HG03432 (cell line): ENCODE measurements around the gene LANCL1.
"Not testable (repeated sequence)": the region's sequence is repeated elsewhere in the genome, so short reads cannot be mapped to it uniquely, and the experiment has no call there.

Experiments
- ATAC-seq: cut with Tn5 transposase; IDR thresholded peaks from one replicate; pipeline ENCODE4 v1.9.1; 2021; ENCODE audit warnings: mild to moderate bottlenecking, moderate library complexity; ENCODE audit not compliant: unreplicated experiment

LANCL1 gene

DNA sequence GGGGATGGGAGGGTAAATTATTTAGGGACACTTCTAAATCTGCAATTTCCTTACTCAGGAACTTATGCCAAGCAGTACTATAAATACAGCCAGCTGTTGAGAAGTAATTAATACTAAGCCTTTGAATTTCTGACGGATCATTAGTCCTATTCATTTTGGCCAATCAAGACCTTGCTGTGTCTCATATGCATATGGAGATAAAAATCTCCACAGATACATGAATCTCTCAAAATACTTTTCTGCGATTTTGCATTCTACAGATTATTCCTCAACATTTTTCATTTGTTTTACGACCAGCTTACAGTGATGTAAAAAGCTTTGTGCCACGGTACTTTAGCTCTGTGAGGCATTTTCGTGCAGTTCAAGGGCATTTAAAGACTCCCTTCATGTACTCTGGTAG is 16.7 kb downstream of the LANCL1 start:
- ATAC-seq = peak; percentile 20

DNA sequence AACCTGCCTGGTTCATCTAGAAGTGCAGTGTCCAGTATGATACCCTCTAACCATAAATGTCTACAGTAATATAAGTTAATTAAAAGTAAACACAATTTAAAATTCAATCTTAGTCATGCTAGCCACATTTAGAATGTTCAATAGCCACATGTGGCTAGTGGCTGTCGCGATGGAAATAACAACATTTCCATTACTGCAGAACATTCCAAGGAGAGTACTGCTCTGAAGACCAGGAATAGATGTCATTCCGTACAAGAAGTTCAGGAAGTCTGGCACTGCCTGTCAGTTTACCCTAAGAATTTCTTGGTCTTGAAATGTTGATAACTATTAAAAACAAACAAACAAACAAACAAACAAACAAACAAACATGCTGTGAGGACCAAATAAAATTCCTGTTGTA is 17.2 kb downstream of the LANCL1 start:
- no peak for ATAC-seq

DNA sequence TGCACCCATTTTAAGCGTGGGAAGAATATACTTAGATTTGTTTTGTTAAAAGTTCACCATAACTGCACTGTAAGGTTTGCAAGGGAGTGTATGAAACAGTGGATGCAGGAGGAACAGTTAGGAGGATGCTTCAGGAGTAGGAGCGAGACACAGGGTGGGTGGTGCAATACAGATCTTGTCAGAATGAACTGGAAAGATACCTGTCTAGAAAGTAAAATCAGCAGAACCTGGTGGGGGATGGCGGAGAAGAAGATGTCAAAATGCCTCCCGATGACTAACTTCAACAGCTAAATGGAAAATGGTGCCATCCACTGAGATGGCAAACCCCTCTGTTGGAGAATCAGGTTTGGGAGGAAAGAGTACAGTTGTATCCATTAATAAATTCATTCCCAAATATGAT is 18.2 kb downstream of the LANCL1 start:
- ATAC-seq = no peak

DNA sequence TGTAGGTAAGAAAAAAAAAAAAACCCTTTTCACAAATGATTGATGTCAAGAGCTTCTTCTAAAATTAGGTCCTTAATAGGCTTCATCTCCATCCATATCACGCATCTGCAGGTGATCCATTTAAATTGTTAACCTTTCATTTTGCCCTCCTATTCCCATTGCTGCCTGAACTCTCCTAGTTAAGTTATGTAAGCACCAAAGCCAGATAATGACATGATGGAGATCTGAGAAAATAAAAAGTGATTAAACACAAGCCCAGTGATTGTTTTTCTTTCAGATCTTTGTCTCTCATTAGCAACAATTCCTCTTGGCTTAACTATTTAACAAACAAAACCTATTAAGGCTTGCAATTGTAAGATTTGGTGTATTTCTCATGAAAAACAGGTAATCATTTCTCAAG is 20.0 kb downstream of the LANCL1 start:
- ATAC-seq = no peak

DNA sequence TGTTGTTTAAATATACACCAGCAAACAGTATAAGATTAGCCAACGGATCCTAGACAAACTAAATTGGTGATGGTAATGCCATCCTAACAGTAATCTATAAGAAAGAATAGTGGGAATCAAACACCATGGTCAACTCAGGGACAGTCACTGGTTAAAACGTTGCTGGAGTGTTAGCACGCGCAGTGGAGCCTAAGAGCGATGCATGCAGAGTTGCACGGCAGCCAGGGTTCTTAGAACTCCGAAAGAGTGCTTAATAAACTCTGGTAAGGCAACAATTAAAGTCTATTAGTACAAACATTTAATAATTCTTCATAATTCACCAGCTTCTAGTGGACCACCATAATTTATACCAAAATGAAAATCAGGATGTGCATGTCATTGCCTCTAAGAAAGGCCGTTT is 22.2 kb downstream of the LANCL1 start:
- ATAC-seq = no peak

DNA sequence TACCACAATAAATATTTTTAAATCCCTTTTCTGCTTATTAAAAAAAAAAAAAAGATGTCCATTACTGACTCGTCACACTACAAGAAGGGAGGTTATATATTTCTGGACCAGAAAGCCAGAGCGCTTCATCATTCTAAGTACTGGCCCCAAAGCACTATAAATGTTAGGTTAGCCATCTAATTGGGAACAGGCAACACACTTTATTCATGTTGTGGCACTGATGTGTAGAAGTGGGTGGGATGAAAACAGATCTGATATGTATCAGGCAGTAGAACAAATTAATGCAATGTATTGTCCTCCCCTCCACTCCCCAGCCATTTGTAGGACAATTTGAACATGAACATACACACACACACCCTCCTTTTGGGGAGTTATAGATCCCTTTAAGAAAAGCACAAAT is 24.4 kb downstream of the LANCL1 start:
- ATAC-seq = no peak

DNA sequence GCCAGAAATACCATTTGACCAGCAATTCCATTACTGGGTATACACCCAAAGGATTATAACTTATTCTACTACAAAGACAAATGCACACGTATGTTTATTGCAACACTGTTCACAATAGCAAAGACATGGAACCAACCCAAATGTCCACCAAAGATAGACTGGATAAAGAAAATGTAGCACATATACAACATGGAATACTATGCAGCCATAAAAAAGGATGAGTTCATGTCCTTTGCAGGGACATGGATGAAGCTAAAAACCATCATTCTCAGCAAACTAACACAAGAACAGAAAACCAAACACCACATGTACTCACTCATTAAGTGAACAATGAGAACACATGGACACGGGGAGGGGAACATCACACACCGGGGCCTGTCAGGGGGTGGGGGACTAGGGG is 25.6 kb downstream of the LANCL1 start:
- ATAC-seq = not testable (repeated sequence)

DNA sequence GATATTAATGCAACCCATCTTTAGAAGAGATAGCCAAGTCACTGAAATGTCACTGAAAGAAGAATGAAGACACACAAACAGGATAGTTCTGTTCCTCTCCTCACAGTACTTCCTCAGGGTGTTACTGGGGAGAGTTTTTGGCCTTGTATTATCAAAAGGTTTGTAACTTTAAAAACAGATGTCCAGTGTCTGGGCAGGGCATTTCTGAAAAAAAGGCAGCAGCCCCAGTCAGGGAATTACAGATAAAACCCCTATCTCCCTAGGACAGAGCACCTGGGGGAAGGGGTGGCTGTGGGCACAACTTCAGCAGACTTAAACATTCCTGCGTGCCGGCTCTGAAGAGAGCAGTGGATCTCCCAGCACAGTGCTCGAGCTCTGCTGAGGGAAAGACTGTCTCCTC is 30.8 kb downstream of the LANCL1 start:
- ATAC-seq = no peak

DNA sequence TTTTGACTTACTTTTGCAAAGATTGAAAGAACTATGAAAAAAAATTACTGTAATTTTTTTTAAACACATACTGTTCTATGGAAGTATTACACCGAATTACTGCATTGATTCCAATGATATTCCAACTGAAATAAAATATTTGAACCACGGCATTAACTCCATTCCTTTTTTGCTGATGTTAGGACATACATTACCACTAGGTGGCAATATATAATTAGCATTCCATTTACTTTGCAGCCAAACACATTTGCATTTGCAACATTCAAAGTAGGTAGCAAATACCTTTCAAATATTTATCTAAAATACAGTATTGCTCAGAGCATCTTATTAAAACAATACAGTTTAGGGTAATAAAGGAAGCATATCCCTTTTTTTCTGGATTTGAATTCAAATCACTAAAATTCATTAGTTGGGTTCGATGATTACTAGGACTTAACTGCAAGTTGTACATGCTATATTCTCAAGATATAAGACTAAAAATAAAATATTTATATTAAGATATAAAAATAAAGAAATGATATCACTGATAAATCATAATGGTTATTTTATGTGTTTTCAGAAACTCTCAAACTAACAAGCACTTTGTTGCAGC is 31.3 kb downstream of the LANCL1 start:
- peak; percentile 58 for ATAC-seq

DNA sequence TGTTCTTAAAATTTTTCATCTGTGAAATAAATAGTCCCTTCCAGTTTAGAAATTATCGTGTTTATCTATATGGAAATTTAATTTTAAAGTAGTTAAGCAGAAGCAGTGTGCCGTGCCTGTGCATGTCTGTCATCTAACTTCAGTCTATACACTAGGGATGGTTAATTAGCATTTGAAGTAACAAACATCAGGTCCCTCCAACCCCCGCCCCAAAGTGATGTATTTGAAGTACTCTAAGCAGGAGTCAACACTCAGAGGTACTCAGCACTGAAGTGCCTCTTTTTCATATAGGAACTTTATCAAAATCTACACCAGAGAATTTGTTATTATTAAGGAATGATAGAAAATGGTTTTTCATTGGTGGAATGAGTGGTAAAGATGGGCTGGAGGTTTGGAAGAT is 33.0 kb downstream of the LANCL1 start:
- no peak for ATAC-seq

DNA sequence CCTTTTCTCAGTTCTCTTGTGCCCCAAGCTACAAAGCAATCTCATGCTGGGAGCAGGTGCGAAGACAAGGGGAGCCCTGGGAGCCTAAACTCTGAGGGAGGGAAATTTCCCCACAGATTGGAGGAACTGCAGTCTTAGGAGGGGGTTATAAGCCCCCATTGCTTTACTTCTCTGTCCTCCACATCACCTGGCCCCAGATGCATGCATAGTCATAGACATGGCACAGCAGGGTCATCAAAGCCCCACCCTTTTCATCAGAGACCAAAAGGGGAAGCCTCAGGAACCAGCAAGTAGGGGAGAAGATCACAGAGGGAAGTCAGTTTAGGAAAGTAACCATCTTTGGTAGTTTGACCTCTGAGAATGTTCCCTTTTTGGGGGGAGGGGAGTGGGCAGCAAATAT is 33.7 kb downstream of the LANCL1 start:
- ATAC-seq = peak; percentile 35

DNA sequence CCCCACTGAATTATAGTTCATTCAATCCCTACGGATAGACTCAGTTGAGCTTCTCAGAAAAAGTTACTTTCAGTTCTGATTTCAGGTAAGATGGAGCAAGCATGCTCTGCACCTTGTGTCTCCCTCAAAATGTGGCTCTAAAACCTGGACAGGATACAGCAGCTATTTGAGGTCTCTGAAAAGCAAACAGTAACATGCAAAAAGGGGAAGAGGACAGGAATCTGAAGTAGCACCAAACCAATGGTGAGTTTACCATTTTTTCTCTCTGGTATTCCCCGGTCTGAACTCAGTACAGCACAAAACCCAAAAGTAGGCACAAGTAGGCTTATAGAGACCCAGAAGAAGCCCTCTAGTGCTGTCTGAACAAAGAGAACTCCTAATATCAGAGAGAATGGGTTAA is 34.1 kb downstream of the LANCL1 start:
- peak; percentile 66 for ATAC-seq

DNA sequence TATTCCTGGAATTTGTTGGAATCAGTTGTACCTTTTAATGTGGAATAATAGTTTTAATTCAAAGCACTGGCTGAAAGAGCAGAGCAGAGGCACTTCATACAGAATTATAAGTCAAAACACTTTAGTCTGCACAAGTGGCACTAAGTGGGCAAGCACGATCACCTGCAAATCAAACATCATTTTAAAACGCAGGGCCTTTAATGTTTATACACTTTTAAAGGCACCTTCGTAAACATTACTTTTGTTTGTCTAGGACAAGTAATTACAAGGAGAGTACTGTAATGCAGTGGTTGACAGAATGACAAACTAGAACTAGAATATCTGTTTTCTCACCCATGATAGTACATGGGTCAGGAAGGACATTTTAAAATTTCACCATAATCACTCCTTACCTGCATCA is 36.4 kb downstream of the LANCL1 start:
- ATAC-seq = no peak

DNA sequence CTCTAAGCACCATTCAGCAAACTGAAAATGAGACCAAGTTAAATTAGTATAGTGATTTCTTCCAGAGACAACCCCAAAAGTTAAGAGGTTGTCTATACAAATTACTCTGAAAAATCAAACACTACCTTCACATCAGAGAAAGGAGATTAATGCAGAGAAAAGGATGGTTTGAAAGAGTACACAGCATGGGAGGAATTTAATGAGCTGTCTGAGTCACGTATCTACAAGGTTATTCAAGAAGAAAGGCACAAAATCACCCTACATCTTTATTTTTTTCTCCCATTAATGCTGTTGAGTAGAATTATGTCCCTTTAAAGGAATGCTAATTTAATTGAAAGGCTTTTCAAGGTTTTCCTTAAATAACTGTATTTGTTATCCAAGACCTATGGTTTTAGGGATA is 41.1 kb downstream of the LANCL1 start:
- no peak for ATAC-seq

DNA sequence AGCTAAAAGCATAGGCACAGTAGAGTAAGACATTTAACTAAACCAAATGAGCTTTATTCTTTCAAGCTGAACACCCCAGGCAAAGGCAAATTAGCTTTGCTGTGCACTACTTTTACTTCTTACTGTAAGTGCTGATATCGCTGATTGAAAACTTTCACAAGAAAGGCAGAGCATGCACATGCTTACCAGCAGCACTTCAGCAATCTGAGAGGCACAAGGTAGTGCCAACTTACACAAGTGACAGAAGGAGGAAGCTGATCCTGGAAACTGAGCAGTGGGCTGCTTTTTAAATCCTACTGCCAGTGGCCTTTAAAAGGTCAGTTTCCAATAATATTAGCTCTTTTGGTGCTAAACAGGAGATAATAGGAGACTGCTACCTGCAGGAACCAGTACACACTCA is 43.9 kb downstream of the LANCL1 start:
- ATAC-seq = no peak

DNA sequence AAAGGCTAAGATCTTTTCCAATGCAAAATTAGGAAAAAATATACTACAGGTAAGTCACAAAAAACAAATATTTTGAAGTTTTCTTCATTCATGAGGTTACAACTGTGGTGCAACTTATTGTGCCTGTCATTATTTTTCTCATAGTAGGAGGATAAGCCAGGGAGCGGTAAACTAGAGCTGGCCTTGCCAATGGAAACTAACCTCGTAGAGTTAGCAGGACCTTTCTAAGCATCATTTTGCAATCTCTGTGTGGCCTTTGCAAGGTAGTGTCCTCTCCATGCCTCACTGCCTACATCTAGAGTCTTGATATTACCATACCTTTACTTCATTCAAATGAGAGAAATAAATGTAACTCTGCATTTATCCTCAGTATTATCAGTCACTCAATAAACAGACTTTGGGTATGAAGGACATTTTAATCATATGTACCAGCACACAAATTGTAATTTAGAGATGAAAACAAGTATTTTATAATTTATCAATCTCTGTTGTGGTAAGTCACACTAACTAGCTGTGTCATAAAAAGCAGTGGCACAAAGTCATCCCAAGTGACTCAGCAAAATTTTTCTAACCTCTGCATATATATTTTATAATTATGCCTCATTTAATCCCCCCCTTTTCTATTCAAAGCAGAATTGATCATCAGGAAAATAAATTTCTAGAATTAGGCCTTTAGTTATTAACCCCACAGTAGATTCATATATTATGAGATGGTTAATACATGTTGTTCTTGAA is 47.0 kb downstream of the LANCL1 start:
- ATAC-seq = no peak

DNA sequence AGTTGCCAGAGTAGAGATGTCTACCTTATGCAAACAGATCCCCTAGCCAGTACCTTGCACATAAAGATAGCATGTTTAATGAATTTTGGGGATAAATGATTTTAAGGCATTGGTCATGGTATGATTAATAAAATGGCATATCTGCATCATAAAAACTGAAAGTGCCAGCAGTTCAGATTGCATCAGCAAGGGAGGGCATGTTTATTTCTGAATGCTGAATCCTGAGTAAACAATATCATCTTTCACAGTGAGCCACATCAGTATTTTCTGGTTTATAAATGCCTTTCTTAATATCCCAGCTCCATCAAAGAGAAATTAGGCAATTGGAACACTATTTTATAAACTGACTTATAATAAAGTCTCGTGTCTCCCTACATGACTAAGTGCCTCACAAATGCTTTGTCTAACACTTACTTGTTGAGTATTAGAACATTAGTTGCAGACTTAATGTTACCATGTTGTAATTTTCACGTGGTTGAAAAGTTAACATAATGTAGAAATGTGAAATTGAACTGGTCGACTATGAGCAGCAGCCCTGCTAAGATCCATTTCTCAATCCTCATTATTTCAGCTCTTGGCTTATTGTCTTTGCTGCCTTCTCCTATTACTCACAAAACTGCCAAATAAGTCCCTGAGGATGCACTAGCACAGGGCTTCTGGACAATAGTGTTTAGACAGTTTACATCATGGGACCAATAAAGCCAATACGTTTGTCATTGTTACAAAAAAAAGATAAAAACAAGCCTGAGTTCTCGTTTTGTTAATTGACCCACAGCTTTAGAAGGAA is 48.0 kb downstream of the LANCL1 start:
- no peak for ATAC-seq

DNA sequence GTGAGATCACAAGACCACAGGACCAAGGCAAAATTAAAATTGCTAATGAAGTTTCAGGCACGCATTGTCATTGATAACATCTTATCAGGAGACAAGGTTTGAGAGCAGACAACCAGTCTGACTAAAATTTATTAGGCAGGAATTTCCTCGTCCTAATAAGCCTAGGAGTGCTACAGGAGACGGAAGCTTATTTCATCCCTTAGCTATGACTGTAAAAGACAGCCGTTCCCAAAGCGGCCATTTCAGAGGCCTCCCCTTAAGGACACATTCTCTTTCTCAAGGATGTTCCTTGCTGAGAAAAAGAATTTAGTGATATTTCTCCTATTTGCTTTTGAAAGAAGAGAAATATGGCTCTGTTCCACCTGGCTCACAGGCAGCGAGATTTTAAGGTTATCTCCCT is 49.2 kb downstream of the LANCL1 start:
- ATAC-seq = not testable (repeated sequence)

DNA sequence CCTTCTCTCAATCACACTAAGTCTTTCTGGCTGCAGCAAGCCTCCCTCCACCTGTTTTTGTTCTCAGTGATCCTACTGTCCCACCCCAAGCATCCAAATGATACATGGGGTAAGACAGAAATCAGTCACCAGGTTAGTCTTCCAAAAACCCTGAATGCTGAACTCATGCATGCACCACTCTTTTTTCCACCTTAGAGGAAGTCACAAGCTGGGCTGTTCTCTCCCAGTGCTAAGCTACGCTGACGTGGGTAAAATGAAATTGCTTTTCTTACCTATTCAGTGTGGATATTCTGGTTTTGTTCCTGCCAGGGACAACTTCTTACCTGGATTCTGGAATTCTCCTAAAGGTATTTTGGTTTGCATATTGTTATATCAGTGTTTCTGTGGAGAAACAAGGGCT is 54.2 kb downstream of the LANCL1 start:
- ATAC-seq = no peak

DNA sequence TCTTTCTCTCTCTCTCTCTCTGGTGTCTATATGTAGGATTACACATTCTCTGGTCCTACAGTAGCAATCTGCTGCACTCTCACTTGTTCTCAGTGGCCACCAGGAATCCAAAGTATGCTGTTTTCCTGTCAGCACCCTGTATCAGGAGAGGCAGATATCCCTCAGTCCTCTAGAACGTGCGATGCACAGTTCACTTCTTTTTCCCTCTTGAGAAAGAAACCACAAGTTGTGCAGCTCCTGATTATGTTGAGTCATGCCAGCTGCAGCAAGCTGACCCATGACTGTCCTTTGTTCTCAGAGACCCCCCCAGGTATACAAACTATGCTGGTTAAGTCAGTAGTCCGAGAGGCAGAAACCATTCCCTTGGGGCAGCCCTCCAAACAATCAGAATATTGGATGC is 54.6 kb downstream of the LANCL1 start:
- no peak for ATAC-seq

DNA sequence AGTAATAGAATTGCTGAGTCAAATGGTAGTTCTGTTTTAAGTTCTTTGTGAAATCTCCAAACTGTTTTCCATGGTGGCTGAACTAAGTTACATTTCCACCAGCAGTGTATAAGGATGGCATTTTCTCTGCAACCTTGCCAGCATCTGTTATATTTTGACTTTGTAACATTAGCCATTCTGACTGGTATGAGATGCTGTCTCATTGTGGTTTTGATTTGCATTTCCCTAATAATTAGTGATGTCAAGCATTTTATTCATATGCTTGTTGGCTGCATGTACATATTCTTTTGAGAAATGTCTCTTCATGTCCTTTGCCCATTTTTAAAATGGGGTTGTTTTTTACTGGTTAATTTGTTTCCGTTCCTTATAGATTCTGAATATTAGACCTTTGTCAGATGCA is 63.9 kb downstream of the LANCL1 start:
- ATAC-seq = no peak

DNA sequence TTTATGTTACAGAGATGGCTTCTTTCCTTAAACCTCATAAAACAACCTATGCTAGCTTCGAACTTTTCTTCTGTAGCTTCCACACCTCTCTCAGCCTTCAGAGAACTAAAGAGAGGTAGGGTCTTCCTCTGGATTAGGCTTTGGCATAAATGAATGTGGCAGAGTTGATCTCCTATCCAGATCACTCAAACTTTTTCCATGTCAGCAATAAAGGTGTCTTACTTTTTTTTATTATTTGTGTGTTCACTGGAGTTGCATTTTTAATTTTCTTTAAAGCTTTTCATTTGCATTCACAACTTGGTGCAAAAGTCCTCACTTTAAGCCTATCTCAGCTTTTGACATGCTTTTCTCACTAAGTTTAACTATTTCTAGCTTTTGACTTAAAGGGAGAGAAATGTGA is 66.0 kb downstream of the LANCL1 start:
- ATAC-seq = no peak
